ENCODE data around the gene ACD. TPM values are rescaled to one million over a fixed set of nuclear protein-coding genes. Genes with fewer than 3 reads are reported as not detected.

ACD gene
- total and polyA plus RNA-seq, 9 of the 15 experiments (the other 6 are each of a cell fraction or from before 2014, with no cell fraction given), result 4.2 to 47.4 (median 19.2) TPM

GRCh38 chr16:67666032-67666551 is 6.0 kb upstream of the ACD start (continued):
- TF ChIP-seq PRDM10 (IDR thresholded peaks at IDR 0.05; ENCODE audit: partially characterized antibody) (peak; percentile 75), CTBP1 (IDR thresholded peaks at IDR 0.05; ENCODE audit: borderline replicate concordance) (no peak), AFF4 (CRISPR knock-in tag; IDR thresholded peaks at IDR 0.05) (0 out of 2 replicates have a peak, but pooled peaks have one; percentile 65), AFF1 (IDR thresholded peaks at IDR 0.05; ENCODE audit: low read depth in 1 of 2, partially characterized antibody in 2 of 2) (no peak), ZMIZ1 (IDR thresholded peaks at IDR 0.05; ENCODE audit: low read depth in 2 of 2, low read length in 2 of 2) (no peak), ZNF174 (CRISPR knock-in tag; IDR thresholded peaks at IDR 0.05) (no peak), STAT5A (IDR thresholded peaks at IDR 0.05; ENCODE audit: borderline replicate concordance, low read length) (no peak)

Measured in K562 (cell line).